ENCODE results near the gene HOXA10. TPM values are rescaled to one million over a fixed set of nuclear protein-coding genes. Genes with fewer than 3 reads are reported as not detected.

HOXA10 gene
- total and polyA plus RNA-seq, 2 donors (not counting 1 experiment from before 2014, with no cell fraction given) = 0.17 to 1.00 TPM

DNA sequence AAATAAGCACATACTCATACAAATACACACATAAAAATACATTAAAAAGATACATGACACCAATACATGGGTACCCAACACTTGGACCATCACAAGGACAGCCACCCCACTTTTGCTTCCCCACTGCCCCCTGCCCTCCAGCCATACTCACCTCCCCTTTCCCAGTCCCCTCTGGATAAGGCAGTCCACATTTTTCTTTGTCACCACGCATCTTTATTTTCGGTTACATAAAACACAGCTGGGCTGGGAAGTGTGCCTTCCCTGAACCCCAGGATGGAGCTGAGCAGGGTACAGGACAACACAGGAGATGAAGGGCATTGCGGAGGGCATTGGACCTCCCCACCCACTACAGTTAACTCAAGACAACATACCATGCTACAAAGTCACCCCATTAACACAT lies 20.6 kb downstream of the HOXA10 start:
- H3K27me3 ChIP-seq (ENCODE audit: control insufficient read depth, insufficient read depth, low read length) = no peaks in the 10 kb centered on the region
- H3K4me1 ChIP-seq (ENCODE audit: control insufficient read depth, extremely low read depth, insufficient read depth, low read length) = peaks cover 9% of the 10 kb centered on the region
- no peak overlapping the region for H3K4me2 ChIP-seq (ENCODE audit: extremely low read depth, insufficient read depth, low read length)
- no peak for DNase-seq (ENCODE audit: low read depth in 2 of 2)
- H2AFZ ChIP-seq (ENCODE audit: low read length) = no peak overlapping the region
- H3K36me3 ChIP-seq (ENCODE audit: control insufficient read depth, insufficient read depth, low read length) = no peaks in the 10 kb centered on the region
- H3K79me2 ChIP-seq (ENCODE audit: control insufficient read depth, insufficient read depth, low read length) = peaks cover 31% of the 10 kb centered on the region
- no peaks in the 10 kb centered on the region for H4K20me1 ChIP-seq (ENCODE audit: control insufficient read depth, extremely low read depth, insufficient read depth, low read length)
- no peak overlapping the region for H3K27ac ChIP-seq (ENCODE audit: insufficient read depth, low read length)
- H3K9me3 ChIP-seq (ENCODE audit: control insufficient read depth, insufficient read depth, low read depth, low read length) = no peaks in the 10 kb centered on the region
- no peak overlapping the region for H3K9ac ChIP-seq (ENCODE audit: insufficient read depth, low read length)
- no peak for TF ChIP-seq EZH2 (IDR thresholded peaks at IDR 0.05; ENCODE audit: low read length, missing control alignments)
- TF ChIP-seq, protein P1, sequence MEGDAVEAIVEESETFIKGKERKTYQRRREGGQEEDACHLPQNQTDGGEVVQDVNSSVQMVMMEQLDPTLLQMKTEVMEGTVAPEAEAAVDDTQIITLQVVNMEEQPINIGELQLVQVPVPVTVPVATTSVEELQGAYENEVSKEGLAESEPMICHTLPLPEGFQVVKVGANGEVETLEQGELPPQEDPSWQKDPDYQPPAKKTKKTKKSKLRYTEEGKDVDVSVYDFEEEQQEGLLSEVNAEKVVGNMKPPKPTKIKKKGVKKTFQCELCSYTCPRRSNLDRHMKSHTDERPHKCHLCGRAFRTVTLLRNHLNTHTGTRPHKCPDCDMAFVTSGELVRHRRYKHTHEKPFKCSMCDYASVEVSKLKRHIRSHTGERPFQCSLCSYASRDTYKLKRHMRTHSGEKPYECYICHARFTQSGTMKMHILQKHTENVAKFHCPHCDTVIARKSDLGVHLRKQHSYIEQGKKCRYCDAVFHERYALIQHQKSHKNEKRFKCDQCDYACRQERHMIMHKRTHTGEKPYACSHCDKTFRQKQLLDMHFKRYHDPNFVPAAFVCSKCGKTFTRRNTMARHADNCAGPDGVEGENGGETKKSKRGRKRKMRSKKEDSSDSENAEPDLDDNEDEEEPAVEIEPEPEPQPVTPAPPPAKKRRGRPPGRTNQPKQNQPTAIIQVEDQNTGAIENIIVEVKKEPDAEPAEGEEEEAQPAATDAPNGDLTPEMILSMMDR (conservative IDR thresholded peaks at IDR 0.05 in 1 of 2, IDR thresholded peaks at IDR 0.05 in 1 of 2; ENCODE audit: low read depth in 1 of 2, low read length in 2 of 2) = no peak
- no peak overlapping the region for H3K4me3 ChIP-seq (replicated peaks in 1 of 4; ENCODE audit: control extremely low read depth in 1 of 4, insufficient read depth in 1 of 4, low read depth in 3 of 4, low read length in 4 of 4)

DNA sequence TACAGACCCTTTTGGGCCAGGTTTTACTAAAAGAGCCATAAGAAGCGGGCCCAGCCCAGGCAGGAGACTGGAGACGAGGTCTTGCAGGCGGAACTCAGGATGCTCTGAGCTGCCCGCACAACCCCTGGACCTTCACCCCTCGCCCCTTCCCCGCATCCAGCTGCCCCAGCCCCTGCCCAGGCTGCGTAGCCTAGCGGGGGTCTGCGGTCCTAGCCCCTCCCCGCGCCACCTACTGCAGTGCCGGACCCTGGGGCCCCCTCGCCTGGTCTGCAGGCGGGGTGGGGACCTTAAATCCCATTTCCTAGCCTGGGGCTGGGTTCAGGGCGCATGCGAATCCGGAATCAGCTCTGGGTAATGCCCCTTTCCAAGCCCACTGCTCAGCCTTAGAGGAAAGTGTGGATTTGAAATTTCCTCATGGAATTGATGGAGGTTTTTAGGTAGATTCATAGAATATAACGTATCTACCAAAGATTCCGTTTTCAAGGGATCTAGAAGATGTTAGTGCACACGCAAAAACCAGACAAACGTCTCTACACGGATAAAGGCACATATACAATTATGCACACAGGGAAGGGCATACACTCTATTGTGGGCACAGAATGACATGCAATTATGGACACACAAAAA lies 21.2 kb downstream of the HOXA10 start:
- H3K27ac ChIP-seq (ENCODE audit: insufficient read depth, low read length) = peak overlapping the region; percentile 81
- no peak for TF ChIP-seq EZH2 (IDR thresholded peaks at IDR 0.05; ENCODE audit: low read length, missing control alignments)
- TF ChIP-seq, protein P1 (conservative IDR thresholded peaks at IDR 0.05 in 1 of 2, IDR thresholded peaks at IDR 0.05 in 1 of 2; ENCODE audit: low read depth in 1 of 2, low read length in 2 of 2) = no peak
- H3K79me2 ChIP-seq (ENCODE audit: control insufficient read depth, insufficient read depth, low read length) = peaks cover 37% of the 10 kb centered on the region

DNA sequence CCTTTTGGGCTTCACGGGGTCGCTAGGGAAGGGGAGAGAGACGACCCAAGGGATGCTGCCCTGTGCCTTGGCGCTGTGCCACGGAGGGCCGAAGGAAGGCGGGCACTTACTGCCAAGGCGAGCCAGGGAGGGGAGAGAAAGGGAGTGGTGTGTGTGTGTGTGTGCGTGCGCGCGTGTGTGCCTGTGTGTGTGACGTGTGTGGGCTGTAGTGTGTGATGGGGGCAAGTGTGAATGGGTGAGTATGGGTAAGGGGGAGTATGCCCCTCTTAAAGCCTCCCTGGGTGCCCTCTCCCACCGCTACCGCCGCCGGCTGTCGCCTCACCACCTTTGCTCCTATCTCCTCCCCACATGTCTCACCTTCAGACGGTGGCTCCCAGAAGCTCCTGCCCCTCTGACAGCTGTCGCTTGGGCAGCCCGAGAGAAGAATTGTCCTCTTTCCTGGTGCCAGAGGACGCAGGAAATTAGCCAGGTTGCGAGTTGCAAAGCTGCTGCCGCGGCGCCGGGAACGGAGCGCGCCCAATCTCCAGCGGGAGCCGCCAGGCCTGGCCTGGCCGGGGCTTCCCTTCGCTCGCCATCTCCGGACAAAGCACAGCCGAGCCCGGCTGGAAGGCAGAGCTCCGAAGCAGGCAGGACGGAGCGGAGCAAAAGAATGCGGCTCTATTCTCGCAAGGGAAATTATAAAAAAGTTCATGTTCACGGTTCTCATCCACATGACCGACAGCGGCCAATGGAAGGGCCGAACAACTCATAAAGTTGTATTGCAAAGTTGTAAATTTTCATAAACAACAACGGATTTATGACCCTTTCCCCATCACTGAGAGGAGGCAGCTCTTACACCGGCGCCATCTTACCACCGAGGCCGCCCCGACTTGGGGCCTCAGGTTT lies 21.9 kb downstream of the HOXA10 start, which contains the start of gene HOXA3:
TSS of gene HOXA3 (minus strand) at position 653 of the 885 bp plus-strand sequence. CDS start 41,943 bp downstream, outside the sequence.
- H3K9me3 ChIP-seq (ENCODE audit: control insufficient read depth, insufficient read depth, low read depth, low read length) = no peaks in the 10 kb centered on the region
- DNase-seq (ENCODE audit: low read depth in 2 of 2) = peak in 1 of 2 donors; percentile 74
- H3K4me2 ChIP-seq (ENCODE audit: extremely low read depth, insufficient read depth, low read length) = peak within 1 kb of the TSS; percentile 90
- H3K36me3 ChIP-seq (ENCODE audit: control insufficient read depth, insufficient read depth, low read length) = no peaks in the 10 kb centered on the region
- peak within 1 kb of the TSS; percentile 43 for H2AFZ ChIP-seq (ENCODE audit: low read length)
- peaks cover 17% of the 10 kb centered on the region for H3K4me1 ChIP-seq (ENCODE audit: control insufficient read depth, extremely low read depth, insufficient read depth, low read length)
- H3K27ac ChIP-seq (ENCODE audit: insufficient read depth, low read length) = peak within 1 kb of the TSS; percentile 81
- no peaks in the 10 kb centered on the region for H3K27me3 ChIP-seq (ENCODE audit: control insufficient read depth, insufficient read depth, low read length)
- H4K20me1 ChIP-seq (ENCODE audit: control insufficient read depth, extremely low read depth, insufficient read depth, low read length) = no peaks in the 10 kb centered on the region
- no peak for TF ChIP-seq EZH2 (IDR thresholded peaks at IDR 0.05; ENCODE audit: low read length, missing control alignments)
- TF ChIP-seq, protein P1 (conservative IDR thresholded peaks at IDR 0.05 in 1 of 2, IDR thresholded peaks at IDR 0.05 in 1 of 2; ENCODE audit: low read depth in 1 of 2, low read length in 2 of 2) = no peak
- peak within 1 kb of the TSS; percentile 64 for H3K9ac ChIP-seq (ENCODE audit: insufficient read depth, low read length)
- peak within 1 kb of the TSS; percentile 42 to 61 (median 49) for H3K4me3 ChIP-seq (replicated peaks in 1 of 4; ENCODE audit: control extremely low read depth in 1 of 4, insufficient read depth in 1 of 4, low read depth in 3 of 4, low read length in 4 of 4)
- H3K79me2 ChIP-seq (ENCODE audit: control insufficient read depth, insufficient read depth, low read length) = peaks cover 43% of the 10 kb centered on the region

More for the DNA sequence above, 21.2 kb downstream of the HOXA10 start:
- peak overlapping the region; percentile 17 for H3K9ac ChIP-seq (ENCODE audit: insufficient read depth, low read length)
- no peak for DNase-seq (ENCODE audit: low read depth in 2 of 2)
- peak overlapping the region in 2 of 4 experiments; percentile 42 to 61 for H3K4me3 ChIP-seq (replicated peaks in 1 of 4; ENCODE audit: control extremely low read depth in 1 of 4, insufficient read depth in 1 of 4, low read depth in 3 of 4, low read length in 4 of 4)
- peak overlapping the region; percentile 90 for H3K4me2 ChIP-seq (ENCODE audit: extremely low read depth, insufficient read depth, low read length)
- peaks cover 14% of the 10 kb centered on the region for H3K4me1 ChIP-seq (ENCODE audit: control insufficient read depth, extremely low read depth, insufficient read depth, low read length)
- peak overlapping the region; percentile 43 for H2AFZ ChIP-seq (ENCODE audit: low read length)
- no peaks in the 10 kb centered on the region for H3K27me3 ChIP-seq (ENCODE audit: control insufficient read depth, insufficient read depth, low read length)
- H4K20me1 ChIP-seq (ENCODE audit: control insufficient read depth, extremely low read depth, insufficient read depth, low read length) = no peaks in the 10 kb centered on the region
- H3K9me3 ChIP-seq (ENCODE audit: control insufficient read depth, insufficient read depth, low read depth, low read length) = no peaks in the 10 kb centered on the region
- no peaks in the 10 kb centered on the region for H3K36me3 ChIP-seq (ENCODE audit: control insufficient read depth, insufficient read depth, low read length)
